Stomach (tissue), 9 donors: ENCODE results near the gene ANAPC5. TPM values are rescaled to one million over a fixed set of nuclear protein-coding genes. Genes with fewer than 3 reads are reported as not detected.

Experiments used
- DNase-seq, 2 donors: peaks; one replicate each; pipeline versions ENCODE4 v3.0.0 to v3.0.0-alpha.2; 2013 to 2019
- H3K27ac ChIP-seq, 5 donors: fragments of 200-600 bp in 4 of 5; sonication (generic) in 4 of 5; one replicate each; pipeline ENCODE4 v1.5.1; 2013 to 2019; ENCODE audit warnings: mild to moderate bottlenecking in 1 of 5, moderate library complexity in 1 of 5
- H3K27me3 ChIP-seq, 3 donors: fragments of 200-600 bp; sonication (generic); one replicate each; pipeline ENCODE4 v1.5.1; 2017 to 2019; ENCODE audit warnings: mixed run types in 1 of 3
- H3K36me3 ChIP-seq, 4 donors: fragments of 200-600 bp; sonication (generic); 1 replicate in 3 of 4; 2 replicates in 1 of 4; pipeline ENCODE4 v1.5.1; 2016 to 2019
- H3K4me1 ChIP-seq, 4 donors: fragments of 200-600 bp; sonication (generic); one replicate each; pipeline ENCODE4 v1.5.1; 2016 to 2019
- H3K4me3 ChIP-seq, 4 donors: fragments of 200-600 bp; sonication (generic) in 3 of 4; one replicate each; pipeline ENCODE4 v1.5.1; 2016 to 2019; ENCODE audit warnings: mild to moderate bottlenecking in 1 of 4
- H3K9me3 ChIP-seq, 4 donors: fragments of 200-600 bp; sonication (generic); one replicate each; pipeline ENCODE4 v1.5.1; 2016 to 2019
- EP300 ChIP-seq: sonication (generic); formaldehyde crosslinking; IDR thresholded peaks from one replicate; pipeline ENCODE4 v1.6.1; 2017; ENCODE audit warnings: antibody characterized with exemption
- POLR2A ChIP-seq, 4 donors: fragments of 450-650 bp; IDR thresholded peaks; one replicate each; pipeline ENCODE4 v1.6.1; 2016; ENCODE audit warnings: antibody characterized with exemption in 4 of 4, control low read depth in 2 of 4, mild to moderate bottlenecking in 1 of 4, moderate library complexity in 1 of 4
- POLR2AphosphoS5 ChIP-seq, 3 donors: sonication (generic); formaldehyde crosslinking; IDR thresholded peaks; one replicate each; pipeline ENCODE4 v1.6.1; 2016; ENCODE audit warnings: antibody characterized with exemption in 3 of 3
- WGBS, 5 donors: extraction: QIAGEN DNeasy Blood & Tissue Kit in 3 of 5; methylation state at CpG; one replicate each; pipeline versions ENCODE4 v1.1.5 to v1.1.7; 2013 to 2018; 5-methylcytosine and 5-hydroxymethylcytosine counted together
- intact Hi-C: fragments of 100-400 bp; cut with DNase I; formaldehyde crosslinking; loops from one replicate; pipeline ENCODE4 v1.15.1; 2023; ENCODE audit warnings: low total_unique reads
- polyA plus RNA-seq, 3 donors: library from polyadenylated mRNA; stranded (reverse); fragments of 200-250 nt; gene quantifications; one replicate each; pipeline ENCODE4 v1.2.3, GENCODE V29; 2013
- total RNA-seq, 5 donors: library from RNA; depleted of rRNA; stranded (reverse); fragments of >200 nt; gene quantifications; one replicate each; pipeline versions ENCODE4 v1.1.0 to v1.2.3, GENCODE V29; 2014 to 2016
- TF ChIP-seq, protein P1 (sequence below), 7 experiments: fragments of 450-650 bp in 4 of 7; fragments of 200-600 bp in 3 of 7; sonication (generic) in 3 of 7; IDR thresholded peaks; one replicate each; pipeline ENCODE4 v1.5.1; 2016 to 2019; ENCODE audit warnings: antibody characterized with exemption in 7 of 7, control low read depth in 2 of 7, mild to moderate bottlenecking in 1 of 7
- donor health status: healthy with polysubstance abuse.
- donor health status: Bipolar disorder and iron deficiency.
- donor health status: healthy.

Gene ANAPC5
- total and polyA plus RNA-seq, 8 donors, result 81.2 to 228 (median 113) TPM

DNA sequence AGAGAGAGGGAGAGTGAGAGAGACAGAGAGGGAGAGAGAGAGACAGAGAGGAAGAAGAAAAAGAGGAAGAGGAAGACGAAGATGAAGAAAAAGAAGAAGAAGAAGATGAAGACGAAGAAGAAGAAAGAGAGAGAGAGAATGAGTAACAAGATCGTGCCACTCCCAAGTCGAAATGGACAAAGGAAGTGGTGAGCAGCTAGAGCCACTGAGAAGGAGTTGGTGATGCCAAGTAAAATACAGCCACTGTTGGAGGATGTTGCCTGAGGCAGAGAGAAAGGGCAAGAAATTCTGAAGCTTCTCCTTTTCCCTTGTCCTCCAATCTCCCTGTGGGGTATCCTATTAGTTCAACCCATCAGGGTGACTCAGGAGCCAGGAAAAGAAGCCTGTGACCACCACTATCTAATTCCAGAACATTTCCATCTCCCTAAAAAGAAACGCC is 12.5 kb upstream of the ANAPC5 start:
- no peak for TF ChIP-seq POLR2A (IDR thresholded peaks at IDR 0.05)
- TF ChIP-seq EP300, result no peak
- TF ChIP-seq POLR2AphosphoS5 (IDR thresholded peaks at IDR 0.05), result no peak
- TF ChIP-seq, protein P1, sequence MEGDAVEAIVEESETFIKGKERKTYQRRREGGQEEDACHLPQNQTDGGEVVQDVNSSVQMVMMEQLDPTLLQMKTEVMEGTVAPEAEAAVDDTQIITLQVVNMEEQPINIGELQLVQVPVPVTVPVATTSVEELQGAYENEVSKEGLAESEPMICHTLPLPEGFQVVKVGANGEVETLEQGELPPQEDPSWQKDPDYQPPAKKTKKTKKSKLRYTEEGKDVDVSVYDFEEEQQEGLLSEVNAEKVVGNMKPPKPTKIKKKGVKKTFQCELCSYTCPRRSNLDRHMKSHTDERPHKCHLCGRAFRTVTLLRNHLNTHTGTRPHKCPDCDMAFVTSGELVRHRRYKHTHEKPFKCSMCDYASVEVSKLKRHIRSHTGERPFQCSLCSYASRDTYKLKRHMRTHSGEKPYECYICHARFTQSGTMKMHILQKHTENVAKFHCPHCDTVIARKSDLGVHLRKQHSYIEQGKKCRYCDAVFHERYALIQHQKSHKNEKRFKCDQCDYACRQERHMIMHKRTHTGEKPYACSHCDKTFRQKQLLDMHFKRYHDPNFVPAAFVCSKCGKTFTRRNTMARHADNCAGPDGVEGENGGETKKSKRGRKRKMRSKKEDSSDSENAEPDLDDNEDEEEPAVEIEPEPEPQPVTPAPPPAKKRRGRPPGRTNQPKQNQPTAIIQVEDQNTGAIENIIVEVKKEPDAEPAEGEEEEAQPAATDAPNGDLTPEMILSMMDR (IDR thresholded peaks at IDR 0.05), result no peak
- no peak overlapping the region for H3K27ac ChIP-seq
- DNase-seq, result no peak
- H3K4me1 ChIP-seq, result no peaks in the 10 kb centered on the region
- no peaks in the 10 kb centered on the region for H3K27me3 ChIP-seq
- H3K4me3 ChIP-seq, result no peak overlapping the region
- no peaks in the 10 kb centered on the region for H3K9me3 ChIP-seq
- intact Hi-C loops, result no loop called here
- WGBS, 5 donors, result 61 to 73% (median 70%) methylated on average over 5 of the region's 5 CpGs
- H3K36me3 ChIP-seq, result no peaks in the 10 kb centered on the region

DNA sequence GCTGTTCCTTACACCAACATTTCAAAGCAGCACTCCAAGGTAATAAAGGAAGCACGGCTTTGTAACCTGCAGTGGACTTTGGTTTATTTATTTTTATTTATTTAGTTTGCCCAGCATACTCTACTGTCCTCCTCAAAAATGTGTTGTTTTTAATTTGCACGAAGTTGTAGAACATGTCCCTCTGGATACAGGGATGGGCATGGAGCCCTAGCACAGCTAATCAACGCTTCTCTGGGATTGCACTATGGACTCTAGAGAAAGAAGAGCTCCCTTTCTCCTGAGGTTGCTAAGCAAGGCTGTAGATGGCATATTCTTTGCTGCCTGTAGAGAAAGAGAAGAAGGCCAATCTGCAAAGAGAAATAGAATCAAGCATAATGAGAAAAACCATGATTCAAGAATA is 5.9 kb upstream of the ANAPC5 start:
- TF ChIP-seq, protein P1 (IDR thresholded peaks at IDR 0.05), result no peak
- TF ChIP-seq POLR2A (IDR thresholded peaks at IDR 0.05), result no peak
- no peak for TF ChIP-seq POLR2AphosphoS5 (IDR thresholded peaks at IDR 0.05)
- TF ChIP-seq EP300, result no peak
- 32 to 58% (median 47%) methylated on average over 3 of the region's 3 CpGs for WGBS, 5 donors
- H3K27ac ChIP-seq, result no peak overlapping the region
- intact Hi-C loops, result no loop called here
- H3K4me1 ChIP-seq, result peaks cover 2 to 7% (median 4%) of the 10 kb centered on the region in 4 donors
- DNase-seq, result peak in 1 of 2 donors; percentile 14
- H3K27me3 ChIP-seq, result no peaks in the 10 kb centered on the region
- no peaks in the 10 kb centered on the region for H3K36me3 ChIP-seq
- no peak overlapping the region for H3K4me3 ChIP-seq
- no peaks in the 10 kb centered on the region for H3K9me3 ChIP-seq

DNA sequence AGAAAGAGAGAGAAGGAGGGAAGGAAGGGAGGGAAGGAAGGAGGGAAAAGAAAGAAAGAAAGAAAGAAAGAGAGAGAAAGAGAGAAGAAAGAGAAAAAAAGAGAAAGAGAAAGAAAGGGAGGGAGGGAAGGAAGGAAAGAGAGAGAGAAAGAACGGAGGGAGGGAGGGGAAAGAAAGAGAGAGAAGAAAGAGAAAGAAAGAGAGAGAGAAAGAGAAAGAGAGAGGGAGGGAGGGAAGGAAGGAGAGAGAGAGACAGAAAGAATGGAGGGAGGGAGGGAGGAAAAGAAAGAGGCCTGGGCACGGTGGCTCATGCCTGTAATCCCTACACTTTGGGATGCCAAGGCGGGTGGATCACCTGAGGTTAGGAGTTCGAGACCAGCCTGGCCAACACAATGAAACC is 5.1 kb upstream of the ANAPC5 start:
- TF ChIP-seq POLR2AphosphoS5 (IDR thresholded peaks at IDR 0.05) (no peak), POLR2A (IDR thresholded peaks at IDR 0.05) (no peak), EP300 (no peak)
- TF ChIP-seq, protein P1 (IDR thresholded peaks at IDR 0.05), result no peak
- Histone ChIP-seq H3K27me3 (no peaks in the 10 kb centered on the region), H3K9me3 (no peaks in the 10 kb centered on the region), H3K4me1 (peaks cover 6 to 10% (median 7%) of the 10 kb centered on the region in 4 donors), H3K36me3 (no peaks in the 10 kb centered on the region), H3K4me3 (no peak overlapping the region), H3K27ac (no peak overlapping the region)
- 74 to 80% (median 77%) methylated on average over 4 of the region's 4 CpGs for WGBS, 5 donors
- no peak for DNase-seq
- intact Hi-C loops, result no loop called here

DNA sequence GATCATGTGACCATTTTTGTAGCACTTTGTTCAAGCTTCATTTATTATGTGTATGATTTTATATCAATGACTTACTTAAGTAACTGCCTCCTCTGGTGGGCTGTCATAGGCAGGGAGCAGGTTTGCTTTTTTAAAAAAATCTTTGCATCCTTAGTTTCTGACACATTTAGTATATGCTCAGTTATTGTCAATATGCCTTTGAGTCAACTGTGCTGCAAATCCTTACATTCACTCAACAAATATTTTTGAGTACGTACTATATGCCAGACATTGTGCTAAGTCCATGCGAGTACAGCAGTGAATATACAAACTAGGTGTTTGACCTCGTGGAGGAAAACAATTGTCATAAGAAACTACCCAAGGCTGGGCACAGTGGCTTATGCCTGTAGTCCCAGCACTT is 4.4 kb upstream of the ANAPC5 start:
- peaks cover 6 to 10% (median 8%) of the 10 kb centered on the region in 4 donors for H3K4me1 ChIP-seq
- H3K27ac ChIP-seq, result no peak overlapping the region
- TF ChIP-seq POLR2AphosphoS5 (IDR thresholded peaks at IDR 0.05) (no peak), POLR2A (IDR thresholded peaks at IDR 0.05) (no peak), EP300 (no peak)
- TF ChIP-seq, protein P1 (IDR thresholded peaks at IDR 0.05), result no peak
- no peaks in the 10 kb centered on the region for H3K9me3 ChIP-seq
- H3K36me3 ChIP-seq, result no peaks in the 10 kb centered on the region
- intact Hi-C loops, result no loop called here
- H3K4me3 ChIP-seq, result no peak overlapping the region
- 80 to 88% (median 82%) methylated on average over 3 of the region's 3 CpGs for WGBS, 5 donors
- H3K27me3 ChIP-seq, result no peaks in the 10 kb centered on the region
- no peak for DNase-seq
